OCI-LY7 (cell line): ENCODE measurements around the gene PLEKHG7. TPM values are rescaled to one million over a fixed set of nuclear protein-coding genes. Genes with fewer than 3 reads are reported as not detected.

Experiments
- BruUV-seq: library from RNA; stranded (reverse); fragments of 400-500 nt; replicated peaks from 2 replicates; lab custom pipeline; 2021; lab: Mats Ljungman, UMichigan
- CTCF ChIA-PET: fragments of 300-600 bp; sonication (Branson Sonifier 250); formaldehyde crosslinking; loops from one replicate; lab custom pipeline; 2022; ENCODE audit warnings: antibody characterized with exemption; ENCODE audit not compliant: unreplicated experiment; lab: Charles Lee
- POLR2A ChIA-PET: fragments of 300-600 bp; sonication (Branson Sonifier 250); formaldehyde crosslinking; loops from one replicate; lab custom pipeline; 2022; ENCODE audit warnings: antibody characterized with exemption; lab: Charles Lee
- DNase-seq: peaks from one replicate; pipeline ENCODE4 v3.0.0-alpha.2; 2015; ENCODE audit warnings: low spot score
- H2AFZ ChIP-seq: fragments of 200-600 bp; sonication (generic), shearing (Covaris generic); 2 replicates; pipeline ENCODE4 v1.6.1; 2014; ENCODE audit warnings: mild to moderate bottlenecking, antibody characterized with exemption, low read length, moderate library complexity
- H3K27ac ChIP-seq: fragments of 200-600 bp; sonication (generic); 2 replicates; pipeline ENCODE4 v1.5.1; 2014; ENCODE audit warnings: mixed run types, low read depth, mild to moderate bottlenecking, moderate library complexity, low read length, inconsistent platforms; ENCODE audit not compliant: poor library complexity, severe bottlenecking
- H3K36me3 ChIP-seq: fragments of 200-600 bp; sonication (generic); 2 replicates; pipeline ENCODE4 v1.6.1; 2014; ENCODE audit warnings: mild to moderate bottlenecking, antibody characterized with exemption, low read length, moderate library complexity, mixed read lengths; ENCODE audit not compliant: insufficient read depth
- H3K4me1 ChIP-seq: fragments of 200-600 bp; sonication (generic); 2 replicates; pipeline ENCODE4 v1.5.1; 2014; ENCODE audit warnings: mild to moderate bottlenecking, low read length; ENCODE audit not compliant: insufficient read depth, poor library complexity, severe bottlenecking
- H3K4me2 ChIP-seq: fragments of 200-600 bp; sonication (generic); 2 replicates; pipeline ENCODE4 v1.6.1; 2014; ENCODE audit warnings: mild to moderate bottlenecking, low read length
- H3K4me3 ChIP-seq: fragments of 200-600 bp; sonication (generic); 2 replicates; pipeline ENCODE4 v1.5.1; 2014; ENCODE audit warnings: mild to moderate bottlenecking, low read depth, low read length; ENCODE audit not compliant: poor library complexity, severe bottlenecking
- H3K79me2 ChIP-seq: fragments of 200-600 bp; sonication (generic); 2 replicates; pipeline ENCODE4 v1.6.1; 2016; ENCODE audit warnings: low read depth, mild to moderate bottlenecking, low read length, moderate library complexity, mixed read lengths; ENCODE audit not compliant: insufficient read depth
- H3K9me2 ChIP-seq: fragments of 200-600 bp; sonication (generic); 2 replicates; pipeline ENCODE4 v1.6.1; 2016; ENCODE audit warnings: mild to moderate bottlenecking, low read length, mixed read lengths; ENCODE audit not compliant: insufficient read depth
- H3K9me3 ChIP-seq: fragments of 200-600 bp; sonication (generic); 2 replicates; pipeline ENCODE4 v1.6.1; 2014; ENCODE audit warnings: mild to moderate bottlenecking, mixed run types, low read length, mixed read lengths
- H4K20me1 ChIP-seq: fragments of 200-600 bp; sonication (generic); 2 replicates; pipeline ENCODE4 v1.6.1; 2014; ENCODE audit warnings: mild to moderate bottlenecking, antibody characterized with exemption, low read length, moderate library complexity, mixed read lengths; ENCODE audit not compliant: insufficient read depth
- CTCF ChIP-seq: fragments of 200-600 bp; sonication (generic); conservative IDR thresholded peaks from 2 replicates; pipeline ENCODE4 v1.5.1; 2014; ENCODE audit warnings: mild to moderate bottlenecking, antibody characterized with exemption, low read length, moderate library complexity, mixed read lengths
- EZH2phosphoT487 ChIP-seq: fragments of 200-600 bp; sonication (generic); IDR thresholded peaks from 2 replicates; pipeline ENCODE4 v1.6.1; 2018; ENCODE audit warnings: low read depth, borderline replicate concordance, mild to moderate bottlenecking, mixed run types, antibody characterized with exemption, low read length, moderate library complexity, mixed read lengths
- intact Hi-C: fragments of 100-400 bp; cut with micrococcal nuclease; formaldehyde crosslinking; loops from one replicate; pipeline ENCODE4 v1.10.0; 2022; ENCODE audit not compliant: unreplicated experiment
- total RNA-seq, 2 experiments: library from RNA; depleted of rRNA in 1 of 2; stranded (reverse); fragments of >200 nt in 1 of 2; shearing (Covaris generic) in 1 of 2; gene quantifications; 2 replicates each; pipeline ENCODE4 v1.2.3, GENCODE V29; 2014 to 2022

PLEKHG7 gene
- total RNA-seq, 2 experiments from 2014 or later = 0.29 TPM; not detected in 1

- ChIA-PET POLR2A (no interaction called here), CTCF (no interaction called here)
- Histone ChIP-seq H3K4me1 (no peaks in the 10 kb centered on the region), H3K9me2 (no peaks in the 10 kb centered on the region), H3K4me3 (no peak overlapping the region), H3K27ac (no peak overlapping the region), H2AFZ (no peak overlapping the region), H3K36me3 (no peaks in the 10 kb centered on the region), H4K20me1 (no peaks in the 10 kb centered on the region), H3K9me3 (no peaks in the 10 kb centered on the region), H3K4me2 (no peak overlapping the region), H3K79me2 (no peaks in the 10 kb centered on the region)
- intact Hi-C loops = no loop called here
- TF ChIP-seq CTCF (no peak), EZH2phosphoT487 (no peak)
- DNase-seq = no peak
- no TSS peak for BruUV-seq
These were observed 15.7 kb downstream of the PLEKHG7 start for GRCh38 chr12:92718483-92718990.

GRCh38 chr12:92719674-92720073 is 16.9 kb downstream of the PLEKHG7 start:
- intact Hi-C loops = no loop called here
- DNase-seq = no peak
- no peak overlapping the region for H2AFZ ChIP-seq
- TF ChIP-seq EZH2phosphoT487 (no peak), CTCF (no peak)
- POLR2A ChIA-PET = interaction anchor here (0.6 kb wide), 1 partner anchor 50 kb away, joined by 4 read pairs; no protein-coding TSS in a partner anchor
- H3K27ac ChIP-seq = no peak overlapping the region
- H3K36me3 ChIP-seq = no peaks in the 10 kb centered on the region
- H3K9me2 ChIP-seq = no peaks in the 10 kb centered on the region
- no TSS peak for BruUV-seq
- CTCF ChIA-PET = no interaction called here
- no peak overlapping the region for H3K4me3 ChIP-seq
- no peaks in the 10 kb centered on the region for H3K9me3 ChIP-seq
- no peaks in the 10 kb centered on the region for H4K20me1 ChIP-seq
- H3K4me2 ChIP-seq = no peak overlapping the region
- H3K4me1 ChIP-seq = no peaks in the 10 kb centered on the region
- H3K79me2 ChIP-seq = no peaks in the 10 kb centered on the region

- H3K9me2 ChIP-seq = no peaks in the 10 kb centered on the region
- no peaks in the 10 kb centered on the region for H3K9me3 ChIP-seq
- no peak for TF ChIP-seq EZH2phosphoT487
- TF ChIP-seq CTCF = no peak
- H3K4me1 ChIP-seq = no peaks in the 10 kb centered on the region
- no peaks in the 10 kb centered on the region for H4K20me1 ChIP-seq
- no peaks in the 10 kb centered on the region for H3K36me3 ChIP-seq
- no TSS peak for BruUV-seq
- CTCF ChIA-PET = no interaction called here
- H3K4me3 ChIP-seq = no peak overlapping the region
- POLR2A ChIA-PET = interaction anchor here (0.6 kb wide), 1 partner anchor 553 kb away, joined by 7 read pairs; no protein-coding TSS in a partner anchor
- no peak for DNase-seq
- no peaks in the 10 kb centered on the region for H3K79me2 ChIP-seq
- no peak overlapping the region for H2AFZ ChIP-seq
- intact Hi-C loops = no loop called here
- no peak overlapping the region for H3K4me2 ChIP-seq
- no peak overlapping the region for H3K27ac ChIP-seq
These were observed 18.3 kb downstream of the PLEKHG7 start for GRCh38 chr12:92721130-92721529.
